C4-2B (cell line): Measurements from ENCODE around the gene PRKAR2A.
"Not testable (repeated sequence)": the region's sequence is repeated elsewhere in the genome, so short reads cannot be mapped to it uniquely, and the experiment has no call there.

ENCODE experiments used
- H3K27ac ChIP-seq: fragments of 450-650 bp; 2 replicates; pipeline ENCODE4 v1.5.1; 2017
- ZFX ChIP-seq: fragments of 450-650 bp; IDR thresholded peaks from 2 replicates; pipeline ENCODE4 v1.6.1; 2017
- TF ChIP-seq, protein P1 (sequence below): fragments of 450-650 bp; conservative IDR thresholded peaks from 2 replicates; pipeline ENCODE4 v1.5.1; 2017; ENCODE audit warnings: mild to moderate bottlenecking

PRKAR2A gene

DNA sequence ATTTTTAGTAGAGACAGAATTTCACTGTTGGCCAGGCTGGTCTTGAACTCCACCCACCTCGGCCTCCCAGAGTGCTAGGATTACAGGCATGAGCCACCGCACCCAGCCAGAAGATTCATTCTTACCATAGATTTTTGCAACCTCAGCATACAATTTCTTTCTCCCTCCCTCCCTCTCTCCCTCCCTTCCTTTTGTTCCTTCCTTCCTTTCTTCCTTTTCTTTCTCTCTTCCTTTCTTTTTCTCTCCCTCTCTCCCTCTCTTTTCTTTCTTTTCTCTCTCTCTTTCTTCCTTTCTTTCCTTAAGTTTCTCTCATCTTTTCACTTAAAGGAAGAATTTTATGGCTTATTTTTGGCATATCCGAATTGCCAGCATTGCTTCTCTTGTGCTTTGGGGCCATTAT, 58.0 kb downstream of the PRKAR2A start:
- TF ChIP-seq, protein P1, sequence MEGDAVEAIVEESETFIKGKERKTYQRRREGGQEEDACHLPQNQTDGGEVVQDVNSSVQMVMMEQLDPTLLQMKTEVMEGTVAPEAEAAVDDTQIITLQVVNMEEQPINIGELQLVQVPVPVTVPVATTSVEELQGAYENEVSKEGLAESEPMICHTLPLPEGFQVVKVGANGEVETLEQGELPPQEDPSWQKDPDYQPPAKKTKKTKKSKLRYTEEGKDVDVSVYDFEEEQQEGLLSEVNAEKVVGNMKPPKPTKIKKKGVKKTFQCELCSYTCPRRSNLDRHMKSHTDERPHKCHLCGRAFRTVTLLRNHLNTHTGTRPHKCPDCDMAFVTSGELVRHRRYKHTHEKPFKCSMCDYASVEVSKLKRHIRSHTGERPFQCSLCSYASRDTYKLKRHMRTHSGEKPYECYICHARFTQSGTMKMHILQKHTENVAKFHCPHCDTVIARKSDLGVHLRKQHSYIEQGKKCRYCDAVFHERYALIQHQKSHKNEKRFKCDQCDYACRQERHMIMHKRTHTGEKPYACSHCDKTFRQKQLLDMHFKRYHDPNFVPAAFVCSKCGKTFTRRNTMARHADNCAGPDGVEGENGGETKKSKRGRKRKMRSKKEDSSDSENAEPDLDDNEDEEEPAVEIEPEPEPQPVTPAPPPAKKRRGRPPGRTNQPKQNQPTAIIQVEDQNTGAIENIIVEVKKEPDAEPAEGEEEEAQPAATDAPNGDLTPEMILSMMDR: no peak
- TF ChIP-seq ZFX: no peak
- no peak overlapping the region for H3K27ac ChIP-seq

DNA sequence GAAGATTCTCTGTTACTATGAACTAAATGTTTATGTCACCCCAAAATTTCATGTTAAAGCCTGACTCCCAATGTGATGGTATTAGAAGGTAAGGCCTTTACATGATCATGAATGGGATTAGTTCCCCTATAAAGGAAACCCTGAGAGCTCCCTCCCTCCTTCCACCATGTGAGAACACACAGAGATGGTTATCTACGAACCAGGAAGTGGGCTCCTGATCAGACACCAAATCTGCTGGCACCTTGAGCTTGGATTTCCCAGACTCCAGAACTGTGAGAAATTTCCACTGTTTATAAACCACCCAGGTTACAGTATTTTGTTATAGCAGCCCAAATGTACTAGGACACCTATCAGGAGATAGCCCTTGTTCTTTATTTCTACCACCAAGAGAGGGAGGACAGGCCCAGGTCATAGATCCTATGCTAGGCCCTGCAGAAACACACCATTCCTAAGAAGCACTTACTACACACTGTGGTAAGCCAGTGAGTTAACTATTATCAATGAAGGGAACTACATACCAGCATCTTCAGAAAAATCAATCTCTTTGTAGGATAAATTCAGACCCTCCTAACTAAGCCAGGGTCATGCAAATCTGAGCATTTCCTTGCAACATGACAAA, 59.0 kb downstream of the PRKAR2A start:
- H3K27ac ChIP-seq: no peak overlapping the region
- TF ChIP-seq, protein P1: no peak
- no peak for TF ChIP-seq ZFX

DNA sequence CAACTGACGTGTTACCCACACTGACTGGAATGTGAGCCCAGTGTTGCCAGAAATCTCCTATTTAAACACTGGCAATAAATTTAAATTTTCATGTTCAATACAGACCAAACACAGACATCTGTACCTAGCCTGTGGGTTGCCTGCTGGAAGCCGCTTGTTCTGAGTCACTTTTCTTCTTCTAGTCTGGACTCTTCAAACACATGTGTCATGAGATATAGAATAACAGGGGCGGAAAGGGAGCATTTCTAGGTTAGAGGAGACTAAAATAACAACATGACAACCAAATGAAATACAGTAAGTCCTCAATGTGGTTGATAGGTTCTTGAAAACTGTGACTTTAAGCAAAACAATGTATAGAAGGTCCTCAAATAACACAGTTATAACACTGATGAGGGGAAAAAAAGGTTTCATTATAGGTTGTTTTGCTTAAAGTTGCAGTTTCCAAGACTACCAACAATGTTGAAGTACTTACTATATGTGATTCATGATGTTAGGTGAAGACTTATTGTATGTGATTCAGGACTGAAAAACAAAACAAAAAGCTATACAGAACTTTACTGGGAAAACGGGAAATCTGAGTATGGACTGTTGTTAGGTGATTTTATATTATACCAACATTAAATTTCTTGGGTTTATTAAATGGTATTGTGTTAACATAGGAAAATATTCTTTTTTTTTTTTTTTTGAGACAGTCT, 63.1 kb downstream of the PRKAR2A start:
- TF ChIP-seq ZFX: no peak
- TF ChIP-seq, protein P1: no peak

DNA sequence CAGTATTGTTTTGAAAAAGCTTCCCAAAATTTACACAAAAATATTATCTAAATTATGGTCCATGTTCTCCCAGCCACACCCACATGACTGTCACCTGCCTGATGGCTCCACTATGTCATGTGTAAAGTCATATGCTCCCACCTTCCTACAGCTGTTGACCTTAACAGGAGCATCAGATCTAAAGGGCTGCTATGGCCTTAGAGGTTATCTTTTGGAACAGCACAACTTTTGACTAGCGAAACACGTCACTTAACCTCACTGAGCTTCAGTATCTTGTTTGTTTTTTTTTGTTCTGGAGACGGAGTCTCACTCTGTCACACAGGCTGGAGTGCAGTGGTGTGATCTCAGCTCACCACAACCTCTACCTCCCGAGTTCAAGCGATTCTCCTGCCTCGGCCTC, 64.4 kb downstream of the PRKAR2A start:
- no peak for TF ChIP-seq ZFX
- TF ChIP-seq, protein P1: no peak

More for the DNA sequence above, 63.1 kb downstream of the PRKAR2A start:
- H3K27ac ChIP-seq: no peak overlapping the region

DNA sequence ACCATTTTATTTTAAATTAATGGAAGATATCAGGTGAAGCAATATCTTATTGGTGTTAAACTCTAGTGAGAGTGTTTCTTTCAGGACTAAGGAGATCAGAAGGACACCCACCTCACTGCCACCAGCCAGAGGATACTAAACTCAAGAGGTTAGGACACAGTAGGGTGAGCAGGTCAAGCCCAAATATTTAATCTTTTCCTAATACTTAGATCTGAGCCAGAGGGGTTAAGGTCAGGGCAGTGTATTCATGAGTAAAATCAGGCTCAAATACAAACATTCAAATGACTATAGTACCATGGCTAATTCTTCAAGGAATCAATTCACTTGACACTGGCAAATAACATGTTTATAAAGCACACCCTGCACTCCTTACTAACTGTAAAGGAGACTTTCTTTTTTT, 65.6 kb downstream of the PRKAR2A start:
- H3K27ac ChIP-seq: no peak overlapping the region
- TF ChIP-seq ZFX: no peak
- TF ChIP-seq, protein P1: no peak

More for the DNA sequence above, 64.4 kb downstream of the PRKAR2A start:
- H3K27ac ChIP-seq: no peak overlapping the region

DNA sequence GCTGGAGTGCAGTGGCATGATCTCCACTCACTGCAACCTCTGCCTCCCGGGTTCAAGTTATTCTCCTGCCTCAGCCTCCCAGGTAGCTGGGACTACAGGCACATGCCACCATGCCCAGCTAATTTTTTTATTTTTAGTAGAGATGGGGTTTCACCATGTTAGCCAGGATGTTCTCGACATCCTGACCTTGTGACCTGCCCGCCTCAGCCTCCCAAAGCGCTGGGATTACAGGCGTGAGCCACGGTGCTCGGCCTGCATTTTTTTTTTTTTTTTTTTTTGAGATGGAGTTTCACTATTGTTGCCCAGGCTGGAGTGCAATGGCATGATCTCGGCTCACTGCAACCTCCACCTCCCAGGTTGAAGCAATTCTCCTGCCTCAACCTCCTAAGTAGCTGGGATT, 69.1 kb downstream of the PRKAR2A start:
- not testable (repeated sequence) for H3K27ac ChIP-seq

DNA sequence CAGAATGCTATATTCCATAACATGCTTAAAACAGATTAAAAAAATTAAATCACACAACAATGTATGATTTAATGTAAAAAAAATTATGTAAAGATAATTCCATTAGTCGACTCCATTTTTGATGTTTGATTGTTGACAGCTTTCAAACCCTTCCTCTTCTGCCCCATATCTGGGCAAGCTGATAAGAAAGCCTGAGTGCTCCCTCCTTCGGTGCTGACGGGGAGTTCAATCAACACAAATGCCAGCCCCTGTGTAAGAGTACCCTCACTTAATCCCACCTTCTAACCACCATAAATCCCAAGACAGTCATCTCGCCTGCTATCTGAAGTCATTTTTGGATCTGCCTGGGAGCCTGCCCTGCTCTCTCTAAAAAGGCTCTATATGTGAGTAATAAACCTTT, 70.8 kb downstream of the PRKAR2A start:
- H3K27ac ChIP-seq: no peak overlapping the region
- TF ChIP-seq, protein P1: no peak
- no peak for TF ChIP-seq ZFX

DNA sequence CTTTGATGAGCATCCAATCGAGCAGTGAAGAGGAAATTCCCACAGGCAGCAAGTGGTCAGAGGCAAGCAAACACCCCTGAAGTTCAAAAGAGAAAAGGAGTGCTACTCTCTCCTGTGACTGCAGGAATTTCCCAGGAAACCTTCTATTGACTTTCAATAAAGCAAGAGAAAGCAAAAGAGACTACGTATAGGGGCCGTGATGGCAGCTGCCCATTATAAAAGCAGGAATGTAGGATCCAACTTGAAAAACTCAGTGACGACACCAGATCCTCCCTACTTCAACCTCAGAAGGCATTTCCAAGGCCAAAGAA, 77.5 kb downstream of the PRKAR2A start:
- TF ChIP-seq, protein P1: no peak
- no peak for TF ChIP-seq ZFX
- H3K27ac ChIP-seq: no peak overlapping the region
